A549 (cell line): ENCODE data around the gene PTGDS. TPM values are rescaled to one million over a fixed set of nuclear protein-coding genes. Genes with fewer than 3 reads are reported as not detected.

Source experiments
- ATAC-seq, 2 experiments: fragments of 200-7000 bp in 1 of 2; fragments of >200 bp in 1 of 2; cut with Nextera tagmentation in 1 of 2; cut with Tn5 transposase in 1 of 2; 3 replicates each; pipeline versions ENCODE4 v1.8.0 to v1.9.1; 2018 to 2020; ENCODE audit warnings: mild to moderate bottlenecking in 1 of 2, moderate library complexity in 1 of 2
- CTCF ChIA-PET: fragments of 300-600 bp; sonication (Branson Sonifier 250); formaldehyde crosslinking; extraction: SDS; loops from one replicate; lab custom pipeline; 2021; ENCODE audit warnings: antibody characterized with exemption, inconsistent platforms; lab: Yijun Ruan, JAX
- POLR2A ChIA-PET: fragments of 350-600 bp; formaldehyde crosslinking; extraction: SDS; loops from one replicate; lab custom pipeline; 2021; ENCODE audit warnings: antibody characterized with exemption, inconsistent platforms; lab: Yijun Ruan, JAX
- DNase-seq, 2 experiments: peaks; one replicate each; pipeline versions ENCODE4 v3.0.0 to v3.0.0-alpha.2; 2011 to 2016; ENCODE audit warnings: low read depth in 1 of 2, low spot score in 1 of 2
- FAIRE-seq: peaks from 2 replicates; lab custom pipeline; 2011; peaks lifted over from hg19 to GRCh38; lab: Jason Lieb, UNC
- H3K27ac ChIP-seq, 2 experiments: fragments of >200 bp; sonication (Bioruptor Twin); formaldehyde crosslinking; 3 replicates each; pipeline ENCODE4 v1.5.1; 2016 to 2017
- H3K4me1 ChIP-seq: fragments of >200 bp; sonication (Bioruptor Twin); formaldehyde crosslinking; 3 replicates; pipeline ENCODE4 v1.6.1; 2016
- H3K4me2 ChIP-seq: fragments of >200 bp; sonication (Bioruptor Twin); formaldehyde crosslinking; 3 replicates; pipeline ENCODE4 v1.6.1; 2016
- H3K4me3 ChIP-seq: fragments of >200 bp; sonication (Bioruptor Twin); formaldehyde crosslinking; 3 replicates; pipeline ENCODE4 v1.5.1; 2016
- H3K9me3 ChIP-seq: fragments of >200 bp; sonication (Bioruptor Twin); formaldehyde crosslinking; 3 replicates; pipeline ENCODE4 v1.6.1; 2016
- BCL3 ChIP-seq: fragments of >200 bp; sonication (Bioruptor Twin); formaldehyde crosslinking; IDR thresholded peaks from 3 replicates; pipeline ENCODE4 v1.6.1; 2016
- CBX2 ChIP-seq: fragments of 200-600 bp; sonication (generic); IDR thresholded peaks from 2 replicates; pipeline ENCODE4 v1.6.1; 2016; ENCODE audit warnings: low read depth, mild to moderate bottlenecking, borderline replicate concordance
- CEBPB ChIP-seq, 2 experiments: fragments of >200 bp in 1 of 2; sonication (Bioruptor Twin) in 1 of 2; formaldehyde crosslinking in 1 of 2; IDR thresholded peaks; 2 replicates each; pipeline ENCODE4 v1.6.1; 2012 to 2016
- E2F6 ChIP-seq: IDR thresholded peaks from 2 replicates; pipeline ENCODE4 v1.6.1; 2012; ENCODE audit warnings: low read depth, borderline replicate concordance
- EHF ChIP-seq: fragments of 250-450 bp; sonication (Bioruptor Pico); IDR thresholded peaks from 2 replicates; pipeline ENCODE4 v1.5.0; 2020; ENCODE audit warnings: mild to moderate bottlenecking
- ELK1 ChIP-seq: fragments of 150-350 bp; IDR thresholded peaks from 2 replicates; pipeline ENCODE4 v1.6.1; 2014; ENCODE audit warnings: low read depth, mild to moderate bottlenecking, low read length
- EP300 ChIP-seq, 2 experiments: fragments of >200 bp; sonication (Bioruptor Twin); formaldehyde crosslinking; IDR thresholded peaks; 2 replicates in 1 of 2; 3 replicates in 1 of 2; pipeline ENCODE4 v1.6.1; 2016 to 2017
- FOXS1 ChIP-seq: fragments of 250-450 bp; sonication (Bioruptor Pico); IDR thresholded peaks from 2 replicates; pipeline ENCODE4 v1.5.0; 2020; ENCODE audit warnings: mild to moderate bottlenecking, moderate library complexity
- HOXB13 ChIP-seq: fragments of 250-450 bp; sonication (Bioruptor Pico); IDR thresholded peaks from 2 replicates; pipeline ENCODE4 v1.5.0; 2020; ENCODE audit warnings: low read depth, mild to moderate bottlenecking, moderate library complexity
- JUNB ChIP-seq: fragments of >200 bp; sonication (Bioruptor Twin); formaldehyde crosslinking; IDR thresholded peaks from 2 replicates; pipeline ENCODE4 v1.6.1; 2016
- MAFK ChIP-seq: fragments of 450-650 bp; IDR thresholded peaks from 2 replicates; pipeline ENCODE4 v1.6.1; 2014; ENCODE audit not compliant: partially characterized antibody
- NFE2L2 ChIP-seq: fragments of 150-350 bp; conservative IDR thresholded peaks from 2 replicates; pipeline ENCODE4 v1.6.1; 2014; ENCODE audit warnings: low read length
- NPAS2 ChIP-seq: fragments of 250-450 bp; sonication (Bioruptor Pico); IDR thresholded peaks from 2 replicates; pipeline ENCODE4 v1.8.0; 2022; ENCODE audit warnings: mild to moderate bottlenecking, moderate library complexity, borderline replicate concordance
- RAD21 ChIP-seq, 2 experiments: fragments of >200 bp in 1 of 2; sonication (Bioruptor Twin) in 1 of 2; formaldehyde crosslinking in 1 of 2; IDR thresholded peaks in 1 of 2; conservative IDR thresholded peaks in 1 of 2; 2 replicates in 1 of 2; 3 replicates in 1 of 2; pipeline ENCODE4 v1.6.1; 2012 to 2018; ENCODE audit warnings: inconsistent platforms in 1 of 2
- RARB ChIP-seq: fragments of 250-450 bp; sonication (Bioruptor Pico); IDR thresholded peaks from 2 replicates; pipeline ENCODE4 v1.8.0; 2021; ENCODE audit warnings: mild to moderate bottlenecking, moderate library complexity
- SREBF2 ChIP-seq: fragments of 450-650 bp; IDR thresholded peaks from 2 replicates; pipeline ENCODE4 v1.6.1; 2014; ENCODE audit warnings: mild to moderate bottlenecking, moderate library complexity
- WGBS: methylation state at CpG from one replicate; pipeline ENCODE4 v1.1.6; 2017; ENCODE audit errors: missing lambda C conversion rate; 5-methylcytosine and 5-hydroxymethylcytosine counted together
- polyA plus RNA-seq, 4 experiments: library from polyadenylated mRNA; depleted of rRNA in 3 of 4; stranded (reverse); fragments of >200 nt; fragmentation: RNase III in 1 of 4; extraction: RNeasy Plus Mini Kit Qiagen cat#74134 plus additional on column Dnase treatment in 1 of 4; gene quantifications; 2 replicates in 3 of 4; 3 replicates in 1 of 4; pipeline ENCODE4 v1.2.3, GENCODE V29; 2011 to 2017

PTGDS gene
- polyA plus RNA-seq, 2 of the 4 experiments (the other 2 are of a cell fraction) = 0.26 to 0.31 TPM

GRCh38 chr9:136977649-136978072 lies 357 bp downstream of the PTGDS start:
- Histone ChIP-seq H3K27ac (peak overlapping the region; percentile 52 to 94), H3K4me3 (peak overlapping the region; percentile 45), H3K4me1 (peaks cover 14% of the 10 kb centered on the region), H3K4me2 (peak overlapping the region; percentile 81), H3K9me3 (no peaks in the 10 kb centered on the region)
- no peak for FAIRE-seq
- ChIA-PET CTCF (interaction anchor here (0.8 to 1.9 kb wide), 5 partner anchors 15 to 57 kb away, joined by 3 to 6 read pairs (median 3); partner anchors contain the start of gene PAXX), POLR2A (interaction anchor here (0.6 to 1.5 kb wide), 5 partner anchors 14 to 92 kb away, joined by 3 to 20 read pairs (median 3); partner anchors contain the start of genes PAXX and TRAF2)
- no peak for ATAC-seq
- no peak for DNase-seq
- 82% methylated on average over 2 of the region's 33 CpGs for WGBS
- TF ChIP-seq BCL3 = no peak
- TF ChIP-seq FOXS1 (CRISPR knock-in tag) = no peak
- no peak for TF ChIP-seq NFE2L2
- TF ChIP-seq MAFK = no peak

GRCh38 chr9:136978073-136978864 lies 965 bp downstream of the PTGDS start:
- peak overlapping the region; percentile 52 to 94 for H3K27ac ChIP-seq
- H3K4me1 ChIP-seq = peaks cover 14% of the 10 kb centered on the region
- ChIA-PET POLR2A (interaction anchor here (0.6 to 1.5 kb wide), 5 partner anchors 14 to 92 kb away, joined by 3 to 20 read pairs (median 3); partner anchors contain the start of genes PAXX and TRAF2), CTCF (interaction anchor here (0.8 to 1.9 kb wide), 7 partner anchors 11 to 71 kb away, joined by 3 to 6 read pairs (median 3); partner anchors contain the start of gene PAXX)
- H3K9me3 ChIP-seq = no peaks in the 10 kb centered on the region
- TF ChIP-seq SREBF2 = no peak
- no peak for TF ChIP-seq NPAS2 (CRISPR knock-in tag)
- TF ChIP-seq HOXB13 = no peak
- TF ChIP-seq RARB (CRISPR knock-in tag) = no peak
- TF ChIP-seq E2F6 = no peak; the same call in 1 of the 2 replicates
- no peak for TF ChIP-seq CBX2
- no peak for TF ChIP-seq NFE2L2
- no peak for TF ChIP-seq CEBPB (IDR thresholded peaks at IDR 0.05)
- FAIRE-seq (no peak), ATAC-seq (peak; percentile 4 to 56), DNase-seq (peak; percentile 89 to 95)
- peak overlapping the region; percentile 45 for H3K4me3 ChIP-seq
- WGBS = no CpG with 5 or more reads among the region's 78 CpGs
- peak overlapping the region; percentile 81 for H3K4me2 ChIP-seq

- Histone ChIP-seq H3K4me3 (no peak overlapping the region; the same call in 2 of the 3 replicates), H3K27ac (peak overlapping the region in 1 of 2 experiments; percentile 49; a peak in 2 of 6 replicates), H3K4me2 (peak overlapping the region; percentile 81), H3K4me1 (peaks cover 14% of the 10 kb centered on the region), H3K9me3 (no peaks in the 10 kb centered on the region)
- ChIA-PET CTCF (interaction anchor here (0.9 to 1.9 kb wide), 5 partner anchors 10 to 70 kb away, joined by 3 to 6 read pairs (median 3); partner anchors contain the start of gene PAXX), POLR2A (interaction anchor here (1.3 to 1.5 kb wide), 2 partner anchors 13 to 93 kb away, joined by 3 to 20 read pairs; partner anchors contain the start of genes PAXX and TRAF2)
- WGBS = 45% methylated on average over 27 of the region's 41 CpGs
- ATAC-seq (peak in 1 of 2 experiments; percentile 12; a peak in 3 of 6 replicates), FAIRE-seq (no peak), DNase-seq (no peak)
- TF ChIP-seq RAD21 (conservative IDR thresholded peaks at IDR 0.05 in 1 of 2, IDR thresholded peaks at IDR 0.05 in 1 of 2) = no peak
- TF ChIP-seq JUNB = no peak
- TF ChIP-seq EP300 (IDR thresholded peaks at IDR 0.05) = no peak
- TF ChIP-seq EHF (CRISPR knock-in tag) = no peak
- TF ChIP-seq ELK1 = no peak
Observed at GRCh38 chr9:136978865-136979544, 1.7 kb downstream of the PTGDS start.
